Mesenteric fat pad (tissue), 1 donor: Measurements from ENCODE around the gene NDUFA12. TPM values are rescaled to one million over a fixed set of nuclear protein-coding genes. Genes with fewer than 3 reads are reported as not detected.
A peak's percentile ranks its signal among the peaks of the same experiment; 100 is the strongest.
"Not testable (repeated sequence)": the region's sequence is repeated elsewhere in the genome, so short reads cannot be mapped to it uniquely, and the experiment has no call there.

Experiments
- DNase-seq: peaks from one replicate; pipeline ENCODE4 v3.0.0-alpha.2; 2020; ENCODE audit warnings: low spot score
- long read RNA-seq: library from polyadenylated mRNA; unstranded; transcript quantifications from one replicate; pipeline ENCODE4 v2.0.0, GENCODE V29; 2020
- total RNA-seq: library from RNA; stranded (reverse); fragmentation: NEBNext Ultra II Directional; extraction: Animal tissue kit (Norgen Biotek cat#: 25700); gene quantifications from one replicate; pipeline ENCODE4 v1.2.1, GENCODE V29; 2021
- donor health status: DM: yes; HTN: yes; CAD: no.

Gene NDUFA12
- 80.6 TPM for total RNA-seq
- long read RNA-seq, transcript NDUFA12-201 (4 exons, 635 nt) = major isoform, 15 of 15 reads
- long read RNA-seq, partial matches to known transcripts = 0 of 15 reads
- long read RNA-seq, other reads (novel, unspliced or antisense) = 0 of 15 reads

DNA sequence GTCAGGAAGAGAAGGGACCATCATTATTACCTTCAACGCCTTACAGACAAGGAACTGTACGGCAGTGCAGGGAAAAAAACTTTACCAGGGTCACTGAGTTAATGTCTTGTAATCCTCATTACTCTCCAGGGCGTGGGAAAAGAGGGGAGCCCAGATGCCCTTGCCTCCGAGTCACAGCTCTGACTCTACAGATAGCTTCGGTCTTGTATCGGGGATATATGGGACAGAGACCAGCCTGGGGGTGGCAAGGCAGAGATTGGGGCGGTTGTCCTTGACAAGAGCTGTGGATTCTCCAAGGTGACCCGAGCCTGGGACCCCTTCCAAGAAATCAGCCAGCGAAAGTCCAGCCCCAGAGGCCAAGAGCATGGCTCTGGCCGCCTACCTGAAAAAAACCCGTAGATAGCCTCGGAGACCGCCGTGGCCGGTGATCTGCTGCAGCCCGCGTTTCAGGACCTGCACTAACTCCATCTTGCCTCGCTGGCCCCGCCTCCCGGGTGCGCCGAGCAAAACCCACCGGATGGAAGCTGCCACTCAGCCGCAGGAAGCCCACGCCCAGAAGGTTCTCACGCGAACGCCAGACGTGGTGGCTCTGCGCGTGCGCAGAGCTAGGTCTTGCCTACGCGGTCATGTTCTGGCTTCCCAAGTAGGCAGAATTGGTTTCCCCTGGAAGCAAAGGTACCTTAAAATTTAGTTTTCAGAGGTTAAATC is at the start of gene NDUFA12:
Gene NDUFA12 (minus strand): TSS at position 485 of the 708 bp plus-strand sequence. CDS start 17 bp downstream, at position 468.
- DNase-seq = peak; percentile 97

DNA sequence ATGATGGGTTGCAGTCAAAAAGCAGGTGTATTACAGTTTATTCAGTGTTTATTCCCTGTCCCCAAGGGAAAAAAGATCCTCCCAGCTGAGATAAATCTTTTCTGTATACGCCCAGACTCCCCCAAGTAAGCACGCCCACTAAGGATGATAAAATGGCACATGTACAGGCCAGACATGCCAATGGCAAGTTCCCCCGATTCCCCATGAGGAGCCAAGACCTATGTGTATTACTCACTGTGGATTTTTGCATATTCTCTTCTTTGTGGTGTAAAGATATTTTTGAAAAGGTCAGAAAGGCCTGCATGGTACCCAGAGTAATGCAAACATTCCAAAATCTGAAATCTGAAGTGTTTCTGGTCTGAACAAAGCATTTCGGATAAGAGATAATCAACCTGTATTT is 47.7 kb upstream of the NDUFA12 start:
- no peak for DNase-seq

- no peak for DNase-seq
Measured at GRCh38 chr12:95037906-95038305, 34.4 kb upstream of the NDUFA12 start.

- DNase-seq = no peak
Measured at GRCh38 chr12:95034750-95035149, 31.3 kb upstream of the NDUFA12 start.

- no peak for DNase-seq
Measured at GRCh38 chr12:95022477-95022876, 19.0 kb upstream of the NDUFA12 start.

DNA sequence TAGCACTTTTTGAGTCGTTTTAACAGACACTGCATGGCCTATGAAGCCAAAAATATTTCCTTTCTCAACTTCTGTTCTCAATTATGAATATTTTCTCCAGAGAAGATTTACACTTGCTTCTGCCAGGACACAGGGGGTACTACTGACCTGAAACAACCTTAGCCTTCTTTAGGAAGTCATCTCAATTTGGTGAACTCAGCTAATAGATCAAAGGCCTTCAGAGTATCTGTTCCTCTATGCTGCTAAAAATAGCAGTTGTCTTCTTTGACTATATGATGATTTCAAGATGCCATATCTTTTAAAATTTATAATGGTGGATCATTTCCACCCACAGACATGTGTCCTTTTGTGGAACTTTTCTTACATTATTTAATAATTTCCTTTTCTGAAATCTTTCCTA is 14.0 kb upstream of the NDUFA12 start:
- DNase-seq = no peak

DNA sequence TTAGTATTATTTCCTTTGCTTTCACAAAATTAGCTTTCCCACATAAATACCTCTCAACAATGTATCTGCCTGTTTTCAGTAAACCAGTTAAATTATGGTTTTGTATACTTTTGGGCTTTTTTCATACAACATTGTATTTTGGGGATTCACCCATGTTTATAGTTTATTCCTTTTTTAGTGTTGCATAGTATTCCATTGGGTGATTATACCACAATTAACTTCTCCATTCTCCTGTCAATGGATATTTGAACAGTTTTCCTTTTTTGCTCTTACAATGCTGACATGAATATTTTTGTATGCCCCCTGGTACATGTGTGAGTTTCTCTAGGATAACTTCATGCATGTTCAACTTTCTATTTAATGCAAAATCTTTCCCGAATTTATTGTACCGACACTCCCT is 12.6 kb upstream of the NDUFA12 start:
- no peak for DNase-seq

DNA sequence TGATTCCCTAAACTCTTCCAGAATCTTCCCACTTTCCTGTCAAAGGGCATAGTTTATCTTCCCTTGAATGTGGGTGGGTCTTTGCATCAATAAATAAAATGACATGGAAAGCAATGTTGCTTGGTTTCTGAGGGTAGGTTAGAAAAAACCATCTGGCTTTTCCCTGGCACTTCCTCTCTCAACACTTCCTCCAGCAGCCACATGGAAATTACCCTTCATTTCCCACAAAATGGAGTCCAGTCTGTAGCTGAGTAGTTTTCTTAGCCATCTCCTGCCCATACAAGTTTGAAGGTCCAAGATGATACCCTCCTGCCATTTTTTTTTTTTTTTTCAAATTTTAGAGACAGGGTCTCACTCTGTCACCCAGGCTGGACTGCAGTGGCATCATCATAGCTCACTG is 11.1 kb upstream of the NDUFA12 start:
- no peak for DNase-seq

DNA sequence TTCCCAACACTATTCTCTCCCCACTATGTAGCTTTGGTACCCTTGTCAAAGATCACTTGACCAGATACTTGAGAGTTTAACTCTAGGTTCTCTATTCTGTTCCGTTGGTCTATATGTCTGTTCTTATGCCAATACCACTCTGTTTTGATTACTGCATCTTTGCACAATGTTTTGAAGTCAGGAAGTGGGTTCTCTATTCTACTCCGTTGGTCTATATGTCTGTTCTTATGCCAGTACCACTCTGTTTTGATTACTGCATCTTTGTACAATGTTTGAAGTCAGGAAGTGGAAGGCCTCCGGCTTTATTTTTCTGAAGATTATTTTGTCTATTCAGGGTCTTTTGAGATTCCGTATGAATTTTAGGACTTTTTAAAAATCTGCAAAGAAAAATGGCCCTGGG is 2.7 kb upstream of the NDUFA12 start:
- DNase-seq = no peak

GRCh38 chr12:95004610-95005009 is 1.1 kb upstream of the NDUFA12 start:
- DNase-seq = no peak

GRCh38 chr12:95003921-95004272 is 400 bp upstream of the NDUFA12 start:
- DNase-seq = no peak

GRCh38 chr12:95002754-95003153 is 743 bp downstream of the NDUFA12 start:
- no peak for DNase-seq

DNA sequence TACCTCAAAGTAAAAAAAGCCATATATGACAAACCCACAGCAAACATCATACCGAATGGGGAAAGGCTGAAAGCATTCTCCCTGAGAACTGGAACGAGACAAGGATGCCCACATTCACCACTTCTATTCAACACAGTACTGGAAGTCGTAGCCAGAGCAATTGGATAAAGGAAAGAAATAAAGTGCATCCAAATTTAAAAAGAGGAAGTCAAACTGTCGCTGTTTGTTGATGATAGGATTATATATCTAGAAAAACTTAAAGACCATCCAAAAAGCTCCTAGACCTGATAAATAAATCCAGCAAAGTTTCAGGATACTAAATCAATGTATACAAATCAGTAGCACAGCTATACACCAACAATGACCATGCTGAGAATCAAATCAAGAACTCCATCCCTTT is 5.2 kb downstream of the NDUFA12 start:
- no peak for DNase-seq

- no peak for DNase-seq
Measured at GRCh38 chr12:94997726-94998125, 5.8 kb downstream of the NDUFA12 start.

GRCh38 chr12:94997061-94997460 is 6.4 kb downstream of the NDUFA12 start:
- no peak for DNase-seq

GRCh38 chr12:94994312-94994711 is 9.2 kb downstream of the NDUFA12 start:
- DNase-seq = no peak

DNA sequence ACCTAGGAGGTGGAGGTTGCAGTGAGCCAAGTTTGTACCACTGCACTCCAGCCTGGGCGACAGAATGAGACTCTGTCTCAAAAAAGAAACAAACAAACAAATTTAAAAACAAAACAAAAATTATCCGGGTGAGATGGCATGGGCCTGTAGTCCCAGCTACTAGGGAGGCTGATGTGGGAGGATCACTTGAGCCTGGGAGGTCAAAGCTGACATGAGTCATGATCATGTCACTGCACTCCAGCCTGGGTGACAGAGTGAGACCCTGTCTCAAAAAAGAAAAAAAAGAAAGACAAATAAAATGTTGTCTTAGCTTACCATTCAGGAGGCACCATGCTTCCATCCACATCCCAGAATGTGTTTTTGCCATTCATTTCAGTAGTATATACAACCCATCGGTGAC is 9.6 kb downstream of the NDUFA12 start:
- not testable (repeated sequence) for DNase-seq

DNA sequence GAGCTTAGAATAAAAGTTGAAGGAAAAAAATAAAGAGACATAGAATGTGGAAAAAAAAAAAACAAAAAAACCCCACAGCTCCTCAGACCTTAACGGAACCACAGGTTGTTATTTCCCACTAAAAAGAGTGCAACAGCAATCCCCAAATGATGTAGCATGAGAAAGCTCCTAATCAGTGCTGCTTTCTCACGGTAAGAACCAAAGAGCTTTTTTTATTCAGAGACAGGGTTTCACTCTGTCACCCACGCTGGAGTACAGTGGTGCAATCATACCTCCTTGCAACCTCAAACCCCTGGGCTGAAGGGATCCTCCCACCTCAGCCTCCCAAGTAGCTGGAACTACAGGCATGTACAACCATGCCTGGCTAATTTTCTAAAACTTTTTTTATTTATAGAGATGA is 13.3 kb downstream of the NDUFA12 start:
- DNase-seq = no peak

GRCh38 chr12:94988471-94988870 is 15.0 kb downstream of the NDUFA12 start:
- DNase-seq = no peak

DNA sequence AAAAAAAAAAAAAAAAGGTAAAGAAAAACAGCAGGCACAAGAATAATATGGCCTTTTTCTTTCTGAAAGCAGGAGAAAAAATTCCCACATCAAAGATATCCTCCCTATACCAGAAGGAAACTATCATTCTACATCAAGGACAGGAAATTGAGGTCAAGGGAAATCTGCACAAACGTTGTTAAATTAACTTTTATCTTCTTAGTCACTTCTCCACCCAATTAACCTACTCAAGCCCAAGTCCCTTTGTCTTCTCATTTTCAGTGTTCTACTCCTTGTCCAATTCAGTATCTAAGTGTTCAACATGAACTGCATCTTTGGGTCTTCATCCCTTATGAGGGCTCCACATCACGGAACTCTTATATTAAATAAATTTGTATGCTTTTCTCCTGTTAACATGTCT is 15.7 kb downstream of the NDUFA12 start:
- DNase-seq = no peak

DNA sequence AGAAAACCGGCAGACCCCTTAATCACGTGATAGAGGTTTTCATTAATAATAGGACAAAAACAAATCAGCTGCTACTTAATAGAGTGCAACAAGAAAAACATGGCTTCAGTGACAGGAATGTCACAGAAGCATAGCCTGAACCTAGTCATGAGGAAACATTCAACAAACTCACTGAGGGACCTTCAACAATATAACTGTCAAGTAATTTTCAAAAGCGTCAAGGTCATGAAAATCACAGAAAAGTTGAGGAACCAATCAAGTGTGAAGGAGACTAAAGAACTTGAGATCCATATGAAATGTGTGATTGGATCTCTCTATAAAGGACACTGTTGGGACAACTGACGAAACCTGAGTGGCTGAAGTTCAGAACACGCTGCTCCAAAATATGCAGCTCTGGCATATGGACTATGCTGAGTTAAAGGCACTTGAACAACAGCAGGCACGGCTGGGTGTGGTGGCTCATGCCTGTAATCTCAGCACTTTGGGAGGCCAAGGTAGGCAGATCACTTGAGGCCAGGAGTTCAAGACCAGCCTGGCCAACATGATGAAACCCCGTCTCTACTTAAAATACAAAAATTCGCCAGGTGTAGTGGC is 16.3 kb downstream of the NDUFA12 start:
- DNase-seq = no peak

DNA sequence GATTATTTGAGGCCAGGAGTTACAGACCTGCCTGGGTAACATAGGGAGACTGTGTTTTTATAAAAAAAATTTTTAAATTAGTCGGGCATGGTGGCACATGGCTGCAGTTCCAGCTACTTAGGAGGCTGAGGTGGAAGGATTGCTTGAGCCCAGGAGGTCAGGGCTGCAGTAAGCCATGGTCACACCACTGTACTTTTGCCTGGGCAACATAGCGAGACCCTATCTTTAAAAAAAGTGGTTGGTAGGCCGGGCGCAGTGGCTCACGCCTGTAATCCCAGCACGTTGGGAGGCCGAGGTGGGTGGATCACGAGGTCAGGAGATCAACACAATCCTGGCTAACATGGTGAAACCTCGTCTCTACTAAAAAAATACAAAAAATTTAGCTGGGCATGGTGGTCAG is 18.4 kb downstream of the NDUFA12 start:
- not testable (repeated sequence) for DNase-seq

GRCh38 chr12:94983321-94983720 is 20.2 kb downstream of the NDUFA12 start:
- no peak for DNase-seq
